Muscle of back (tissue), 13 donors: Measurements from ENCODE around the gene NPIPB2. TPM values are rescaled to one million over a fixed set of nuclear protein-coding genes. Genes with fewer than 3 reads are reported as not detected.
"Not testable (repeated sequence)": the region's sequence is repeated elsewhere in the genome, so short reads cannot be mapped to it uniquely, and the experiment has no call there.

Experiments used
- DNase-seq, 3 donors: peaks; one replicate each; pipeline versions ENCODE4 v3.0.0 to v3.0.0-alpha.2; 2013
- long read RNA-seq, 9 donors: transcript quantifications; one replicate each; lab custom pipeline, GENCODE V29; 2026
- polyA plus RNA-seq, 10 donors: library from polyadenylated mRNA; unstranded; fragments of 120-200 nt; gene quantifications; one replicate each; pipeline ENCODE4 v1.2.1, GENCODE V29; 2013; ENCODE audit not compliant: insufficient read length in 10 of 10

NPIPB2 gene
- 1 to 10 TPM in 9 of 10 donors, under 1 TPM in 1; 0.19 to 5.8 (median 3.1) TPM for polyA plus RNA-seq
- long read RNA-seq, donor 1: 0 reads
- long read RNA-seq, donor 2: 0 reads
- long read RNA-seq, donor 3: 0 reads
- long read RNA-seq, donor 4: 0 reads
- long read RNA-seq, donor 5: 0 reads
- long read RNA-seq, donor 6: 0 reads
- long read RNA-seq, donor 7: 0 reads
- long read RNA-seq, donor 8: 0 reads
- long read RNA-seq, donor 9: 0 reads

DNA sequence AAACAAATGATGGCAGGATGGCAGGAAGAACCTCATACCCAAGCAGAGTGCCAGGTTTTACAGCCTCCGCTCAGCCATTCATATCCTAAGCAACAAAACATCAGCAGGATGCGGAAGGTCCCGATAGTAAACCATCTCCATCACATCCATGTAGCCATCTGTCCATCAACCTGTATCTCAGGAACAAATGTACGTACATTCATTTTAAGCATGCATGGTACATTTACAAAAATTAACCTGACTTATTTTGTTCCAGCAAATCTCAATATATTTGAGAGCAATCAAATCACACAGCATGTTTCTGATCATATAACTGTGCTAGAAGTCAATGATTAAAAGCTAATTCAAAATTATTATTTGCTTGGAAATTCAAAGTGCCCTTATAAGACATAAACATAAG lies at the start of gene NPIPB2:
NPIPB2 (minus strand) TSS at position 101 of the 400 bp plus-strand sequence; CDS start at position 101, 0 bp downstream.
- not testable (repeated sequence) for DNase-seq

DNA sequence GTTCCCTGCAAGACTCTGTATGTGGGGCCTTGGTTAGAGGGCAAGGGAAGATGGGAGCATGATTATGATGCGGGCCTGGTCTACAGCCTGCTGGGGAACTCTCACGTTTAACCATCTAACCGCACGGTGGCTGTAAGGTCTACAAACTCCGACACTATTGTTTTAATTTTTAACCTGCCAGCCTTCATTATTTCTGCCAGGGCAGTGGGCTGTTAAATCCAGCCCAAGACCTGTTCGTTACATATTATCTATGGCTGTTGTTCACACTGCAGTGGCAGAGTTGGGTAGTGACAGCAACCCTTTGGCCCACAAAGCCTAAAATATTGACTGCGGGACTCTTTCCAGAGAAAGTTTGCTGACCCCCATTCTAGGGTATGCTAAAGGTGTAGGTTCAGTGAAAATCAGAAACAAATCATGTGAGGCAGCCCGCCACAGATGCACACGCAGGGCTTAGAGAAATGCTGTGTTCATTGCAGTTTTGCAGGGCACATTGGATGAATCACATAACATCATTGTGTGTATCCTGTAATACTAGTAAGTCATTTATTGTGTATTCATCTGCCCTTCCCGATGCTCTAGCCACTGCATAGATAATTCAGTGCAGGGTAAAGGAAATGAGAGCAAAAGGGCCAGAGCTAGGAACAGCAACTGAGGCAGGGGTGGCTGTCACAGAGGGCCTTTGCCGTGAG lies 49.0 kb upstream of the NPIPB2 start:
- DNase-seq: no peak

GRCh38 chr16:11988258-11988978 lies 46.6 kb upstream of the NPIPB2 start:
- no peak for DNase-seq

GRCh38 chr16:11986521-11987057 lies 44.7 kb upstream of the NPIPB2 start:
- no peak for DNase-seq

GRCh38 chr16:11985250-11985649 lies 43.4 kb upstream of the NPIPB2 start:
- DNase-seq: no peak

DNA sequence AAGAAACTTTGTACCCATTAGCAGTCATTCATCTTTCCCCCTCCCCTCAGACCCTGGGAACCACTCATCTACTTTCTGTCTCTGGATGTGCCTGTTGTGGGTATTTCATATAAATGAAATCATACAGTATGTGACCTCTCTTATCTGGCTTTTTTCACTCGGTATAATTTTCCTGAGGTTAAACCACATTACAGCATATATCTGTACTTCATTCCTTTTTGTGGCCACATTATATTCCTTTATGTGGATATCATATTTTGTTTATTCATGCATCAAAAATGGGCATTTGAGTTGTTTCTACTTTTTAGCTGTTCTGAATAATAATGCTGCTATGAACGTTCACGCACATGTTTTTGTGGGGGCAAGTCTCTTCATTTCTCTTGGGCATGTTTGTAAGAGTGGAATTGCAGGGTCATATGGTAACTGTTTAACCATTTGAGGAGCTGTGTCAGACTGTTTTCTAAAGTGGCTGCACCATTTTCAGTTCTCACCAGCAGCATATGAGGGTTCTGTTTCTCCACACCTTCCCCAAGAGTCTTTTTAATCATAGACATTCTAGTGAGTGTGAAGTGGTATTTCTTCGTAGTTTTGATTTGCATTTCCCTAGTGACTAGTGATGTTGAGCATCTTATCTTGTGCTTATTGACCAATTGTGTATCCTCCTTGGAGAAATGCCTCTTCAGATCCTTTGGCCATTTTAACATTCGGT lies 38.4 kb upstream of the NPIPB2 start:
- DNase-seq: no peak

DNA sequence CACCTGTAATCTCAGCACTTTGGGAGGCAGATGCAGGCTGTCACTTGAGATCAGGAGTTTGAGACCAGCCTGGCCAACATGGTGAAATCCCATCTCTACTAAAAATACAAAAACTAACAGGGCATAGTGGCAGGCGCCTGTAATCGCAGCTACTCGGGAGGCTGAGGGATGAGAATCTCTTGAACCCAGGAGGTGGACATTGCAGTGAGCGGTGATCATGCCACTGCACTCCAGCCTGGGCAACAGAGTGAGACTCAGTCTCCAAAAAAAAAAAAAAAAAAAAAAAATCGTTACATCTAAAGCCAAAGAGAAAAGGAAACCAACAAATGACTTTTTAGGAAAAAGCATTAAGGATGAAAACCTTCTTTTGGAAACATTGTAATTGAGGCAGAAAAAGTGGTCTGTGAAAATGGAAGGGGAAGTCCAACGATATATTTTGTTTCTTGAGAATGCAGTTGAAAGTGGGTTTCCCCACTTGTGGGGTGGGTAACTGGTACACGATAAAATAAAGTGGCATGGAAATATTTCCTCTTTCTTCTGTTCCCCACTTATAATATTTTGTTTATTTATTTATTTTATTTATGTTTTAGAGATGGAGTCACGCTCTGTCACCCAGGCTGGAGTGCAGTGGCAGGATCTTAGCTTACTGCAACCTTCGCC lies 37.3 kb upstream of the NPIPB2 start:
- no peak for DNase-seq

DNA sequence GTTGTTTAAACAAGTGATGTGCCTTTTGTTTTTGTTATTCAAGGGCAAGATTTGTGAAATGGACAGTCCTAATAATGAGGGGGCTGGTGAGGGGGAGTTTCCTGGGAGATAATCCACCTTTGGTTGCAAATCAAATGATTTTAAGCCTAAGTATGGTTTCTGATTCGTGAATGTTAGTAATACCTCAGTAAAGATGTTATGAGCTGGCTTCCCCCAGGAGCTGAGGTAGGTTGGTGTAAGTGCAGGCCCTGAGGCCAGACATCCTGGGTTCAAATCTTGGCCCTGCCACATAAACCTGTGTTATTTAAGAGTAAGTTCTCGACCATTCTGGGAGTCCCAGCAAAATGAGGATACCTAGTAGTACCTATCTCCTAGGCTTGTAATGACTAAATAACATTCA lies 36.2 kb upstream of the NPIPB2 start:
- no peak for DNase-seq

GRCh38 chr16:11977376-11978041 lies 35.7 kb upstream of the NPIPB2 start:
- peak in 2 of 3 donors; percentile 30 to 46 for DNase-seq

DNA sequence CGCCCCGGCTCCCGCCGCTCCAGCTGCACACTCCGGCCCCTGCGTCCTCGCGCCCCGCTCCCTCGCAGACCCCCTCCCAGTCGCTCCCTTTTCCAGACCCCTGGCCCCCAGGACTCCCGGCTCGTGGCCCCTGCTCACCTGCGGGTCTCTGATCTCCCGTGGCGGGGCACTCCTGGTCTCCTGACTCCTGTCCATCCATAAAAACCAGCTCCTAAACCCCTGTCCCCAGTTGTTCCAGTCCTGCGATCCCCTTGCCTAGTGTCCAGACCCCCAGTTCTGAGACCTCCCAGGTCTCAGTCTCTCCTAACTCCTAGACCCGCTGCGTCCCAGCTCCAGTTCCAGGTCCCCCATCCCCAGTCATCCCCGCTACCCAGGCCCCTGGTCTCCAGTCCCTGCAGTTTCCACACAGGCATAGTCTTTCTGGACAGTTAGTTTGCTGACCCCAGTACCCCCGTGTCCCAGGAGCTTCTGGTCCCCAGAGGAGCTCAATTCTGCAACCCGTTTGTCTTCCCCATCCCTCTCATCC lies 35.1 kb upstream of the NPIPB2 start:
- no peak for DNase-seq

GRCh38 chr16:11973070-11973469 lies 31.2 kb upstream of the NPIPB2 start:
- no peak for DNase-seq

DNA sequence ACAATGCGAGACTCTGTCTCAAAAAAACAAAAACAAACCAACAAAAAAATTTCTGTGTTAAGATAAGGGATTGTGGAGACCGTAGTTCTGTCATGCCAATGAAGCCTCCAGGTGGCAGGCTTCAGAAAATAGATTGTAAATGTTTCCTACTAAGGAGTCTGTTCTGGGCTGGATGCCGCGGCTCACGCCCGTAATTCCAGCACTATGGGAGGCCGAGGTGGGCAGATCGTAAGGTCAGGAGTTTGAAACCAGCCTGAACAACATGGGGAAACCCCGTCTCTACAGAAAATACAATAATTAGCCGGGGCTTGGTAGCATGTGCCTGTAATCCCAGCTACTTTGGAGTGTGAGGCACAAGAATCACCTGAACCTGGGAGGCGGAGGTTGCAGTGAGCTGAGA lies 30.3 kb upstream of the NPIPB2 start:
- no peak for DNase-seq

DNA sequence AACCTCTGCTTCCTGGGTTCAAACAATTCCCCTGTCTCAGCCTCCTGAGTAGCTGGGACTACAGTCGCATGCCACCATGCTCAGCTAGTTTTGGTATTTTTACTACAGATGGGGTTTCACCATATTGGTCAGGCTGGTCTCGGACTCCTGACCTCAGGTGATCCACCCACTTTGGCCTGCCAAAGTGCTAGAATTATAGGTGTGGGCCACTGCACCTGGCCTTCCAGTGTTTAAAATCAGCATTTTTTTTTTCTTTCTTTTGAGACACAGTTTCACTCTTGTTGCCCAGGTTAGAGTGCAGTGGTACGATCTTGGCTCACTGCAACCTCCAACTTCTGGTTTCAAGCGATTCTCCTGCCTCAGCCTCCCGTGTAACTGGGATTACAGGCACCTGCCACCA lies 28.4 kb upstream of the NPIPB2 start:
- DNase-seq: not testable (repeated sequence)

DNA sequence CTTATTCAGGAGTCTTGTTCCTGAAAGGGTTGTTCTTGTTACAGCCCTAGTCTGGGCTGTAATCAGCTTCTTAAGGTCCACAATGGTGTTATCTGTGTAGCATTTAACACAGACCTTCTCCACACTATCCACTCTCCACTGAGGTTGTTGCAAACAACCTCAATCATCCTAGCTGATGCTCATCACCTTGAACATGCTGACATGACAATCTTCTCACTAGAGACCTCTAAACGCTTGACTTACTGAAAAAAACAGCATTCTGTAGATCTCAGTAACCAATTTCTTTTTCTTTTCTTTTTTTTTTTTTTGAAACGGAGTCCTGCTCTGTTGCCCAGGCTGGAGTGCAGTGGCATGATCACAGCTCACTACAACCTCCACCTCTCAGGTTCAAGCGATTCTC lies 26.7 kb upstream of the NPIPB2 start:
- no peak for DNase-seq

GRCh38 chr16:11967195-11967911 lies 25.5 kb upstream of the NPIPB2 start:
- no peak for DNase-seq

GRCh38 chr16:11966173-11966572 lies 24.3 kb upstream of the NPIPB2 start:
- no peak for DNase-seq

- DNase-seq: no peak
Measured at GRCh38 chr16:11964761-11965551, 23.1 kb upstream of the NPIPB2 start, which contains the start of gene TNFRSF17. TSS of gene TNFRSF17 (plus strand) at chr16:11965210. CDS start at chr16:11965325, 115 bp downstream.

- no peak for DNase-seq
Measured at GRCh38 chr16:11963706-11964105, 21.9 kb upstream of the NPIPB2 start.

DNA sequence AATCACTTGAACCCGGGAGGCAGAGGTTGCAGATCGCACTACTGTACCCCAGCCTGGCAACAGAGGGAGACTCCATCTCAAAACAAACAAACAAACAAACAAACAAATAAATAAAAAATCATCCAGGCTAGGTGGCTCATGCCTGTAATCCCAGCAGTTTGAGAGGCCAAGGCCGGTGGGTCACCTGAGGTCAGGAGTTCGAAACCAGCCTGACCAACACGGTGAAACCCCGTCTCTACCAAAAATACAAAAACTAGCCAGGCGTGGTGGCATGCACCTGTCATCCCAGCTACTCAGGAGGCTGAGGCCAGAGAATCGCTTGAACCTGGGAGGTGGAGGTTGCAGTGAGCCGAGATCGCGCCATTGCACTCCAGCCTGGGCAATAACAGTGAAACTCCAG lies 21.1 kb upstream of the NPIPB2 start:
- DNase-seq: not testable (repeated sequence)
